ENCODE data around the gene LSP1. TPM values are rescaled to one million over a fixed set of nuclear protein-coding genes. Genes with fewer than 3 reads are reported as not detected.

LSP1 gene
- total RNA-seq, 1 experiment from 2014 or later = 6.5 TPM

DNA sequence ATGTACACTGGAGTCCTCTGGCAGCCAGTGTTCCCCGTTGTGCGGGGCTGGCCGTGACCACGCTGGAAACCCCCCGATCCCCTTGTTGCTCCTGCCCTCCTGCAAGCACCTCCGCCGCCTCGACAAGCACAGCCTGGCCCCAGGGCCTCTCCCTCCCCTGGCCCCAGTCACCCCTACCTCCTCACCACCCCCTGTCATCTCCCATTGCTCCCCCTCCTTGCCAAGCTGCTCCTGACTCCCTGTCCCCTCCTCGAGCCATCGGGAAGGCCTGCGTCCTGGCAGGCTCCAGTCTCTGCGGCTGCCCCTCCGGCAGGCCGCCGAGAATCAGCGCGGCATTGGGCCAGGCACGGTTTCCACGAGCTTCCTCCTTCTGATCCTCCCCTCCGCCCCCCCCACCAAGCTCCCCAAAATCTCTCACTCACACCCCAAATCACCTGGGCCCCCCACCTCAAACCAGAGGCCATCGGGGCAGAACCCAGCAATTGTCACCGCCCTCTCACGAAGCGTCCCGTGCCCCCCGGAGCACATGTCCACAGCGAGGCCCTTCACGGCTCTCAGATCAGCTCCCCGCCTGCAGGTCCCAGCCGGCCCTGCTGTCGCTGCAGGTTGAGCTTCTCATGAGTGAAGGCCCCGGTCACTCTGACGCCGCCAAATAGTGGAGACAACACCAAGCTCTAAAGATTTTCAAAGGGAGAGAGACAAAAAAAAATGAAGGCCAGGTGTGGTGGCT is 5.7 kb upstream of the LSP1 start:
- no peak for DNase-seq (ENCODE audit: low read depth)

DNA sequence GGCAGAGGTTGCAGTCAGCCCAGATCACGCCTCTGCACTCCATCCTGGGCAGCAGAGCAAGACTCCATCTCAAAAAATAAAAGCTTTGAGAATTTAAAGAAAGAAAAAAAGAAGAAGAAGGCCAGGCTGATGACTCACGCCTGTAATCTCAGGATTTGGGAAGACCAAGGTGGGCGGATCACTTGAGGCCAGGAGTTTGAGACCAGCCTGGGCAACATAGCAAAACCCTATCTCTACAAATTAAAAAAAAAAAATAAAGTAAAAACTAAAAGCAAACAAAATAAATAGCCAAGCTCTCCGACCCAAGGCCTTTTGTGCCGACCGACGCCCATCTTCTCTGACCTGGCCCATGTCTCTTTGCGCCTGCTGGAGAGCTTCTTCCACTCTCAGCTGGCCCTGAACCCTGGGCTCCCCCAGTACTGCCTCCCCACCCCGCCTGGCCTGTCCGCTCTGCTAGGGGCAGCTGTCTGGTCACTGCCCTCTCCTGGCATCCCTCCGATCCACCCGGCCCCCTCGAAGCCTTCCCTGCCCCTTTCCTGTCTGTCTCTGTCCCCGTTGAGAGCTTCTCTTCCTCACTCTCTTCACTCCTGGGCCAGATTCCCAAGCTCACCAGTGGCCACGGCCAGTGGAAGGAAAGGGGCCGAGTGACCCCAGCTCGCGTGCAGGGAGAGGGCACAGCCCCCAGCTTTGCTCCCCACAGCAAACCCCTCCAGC is 4.8 kb upstream of the LSP1 start:
- no peak for DNase-seq (ENCODE audit: low read depth)

DNA sequence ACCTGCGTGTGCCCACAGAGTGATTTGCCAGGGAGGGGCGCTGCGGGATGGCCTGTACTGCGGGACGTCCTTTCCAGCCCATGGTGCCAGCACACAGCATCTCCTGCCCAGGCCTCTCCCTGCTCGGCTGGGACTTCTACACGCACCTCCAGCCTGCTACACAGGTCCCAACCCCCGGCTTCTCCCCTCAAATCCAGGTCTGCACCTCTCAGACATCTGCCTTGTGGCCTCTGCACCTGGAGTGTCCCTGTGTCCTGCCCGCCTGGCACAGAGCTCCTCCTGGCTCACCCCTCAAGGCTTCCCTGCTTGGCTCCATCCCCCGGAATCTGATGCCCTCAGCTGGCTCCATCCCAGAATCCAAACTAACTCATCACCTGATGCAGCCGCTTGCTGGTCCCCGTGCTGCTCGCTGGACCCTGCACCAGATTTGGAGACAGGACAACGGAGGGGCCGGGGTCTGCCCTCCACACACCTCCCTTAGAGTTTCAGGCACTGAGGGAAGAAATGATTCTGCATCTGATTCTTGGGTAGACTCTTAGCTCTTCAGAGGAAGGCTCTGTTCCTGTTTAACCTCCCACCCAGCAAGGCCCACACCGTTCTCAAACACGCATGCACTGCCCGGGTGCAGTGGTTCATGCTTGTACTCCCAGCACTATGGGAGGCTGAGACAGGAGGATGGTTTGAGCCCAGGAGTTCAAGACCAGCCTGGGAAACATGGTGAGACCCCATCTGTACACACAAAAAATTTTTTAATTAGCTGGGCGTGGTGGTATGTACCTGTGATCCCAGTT is 4.0 kb upstream of the LSP1 start:
- DNase-seq (ENCODE audit: low read depth) = no peak

DNA sequence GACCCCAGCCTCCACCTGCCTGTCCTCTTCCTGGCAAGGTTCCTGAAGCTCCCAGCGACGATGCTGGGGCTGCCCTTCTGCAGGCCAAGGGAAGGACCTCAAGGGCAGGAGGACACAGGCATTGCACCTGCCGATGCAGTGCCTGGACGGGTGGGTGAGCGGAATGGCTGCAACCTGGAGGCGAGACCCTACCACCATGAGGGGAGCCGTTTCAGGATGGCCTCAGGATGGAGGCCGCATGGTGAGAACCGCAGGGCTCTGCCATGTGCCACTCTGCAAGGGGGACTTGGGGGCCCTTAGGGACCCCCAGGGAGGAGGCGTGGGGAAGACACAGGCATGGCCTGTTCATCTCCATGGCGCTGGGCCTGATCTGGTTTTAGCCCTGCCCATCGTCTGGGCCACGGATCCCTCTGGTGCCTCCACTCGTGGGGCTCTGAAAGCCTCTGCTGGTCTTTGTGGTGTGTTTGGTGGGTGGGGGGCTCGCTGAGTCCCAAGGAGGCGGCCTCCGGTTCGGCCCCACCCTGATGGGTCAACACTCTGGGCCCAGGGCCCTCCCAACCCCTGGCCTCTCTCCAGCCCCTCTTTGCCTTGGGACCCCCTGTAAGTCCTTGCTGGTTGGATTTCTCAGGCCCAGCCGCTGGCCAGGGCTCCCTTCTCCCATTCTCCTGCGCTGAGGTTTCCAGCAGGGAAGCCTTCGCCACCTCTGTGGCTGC is 1.3 kb upstream of the LSP1 start:
- no peak for DNase-seq (ENCODE audit: low read depth)

DNA sequence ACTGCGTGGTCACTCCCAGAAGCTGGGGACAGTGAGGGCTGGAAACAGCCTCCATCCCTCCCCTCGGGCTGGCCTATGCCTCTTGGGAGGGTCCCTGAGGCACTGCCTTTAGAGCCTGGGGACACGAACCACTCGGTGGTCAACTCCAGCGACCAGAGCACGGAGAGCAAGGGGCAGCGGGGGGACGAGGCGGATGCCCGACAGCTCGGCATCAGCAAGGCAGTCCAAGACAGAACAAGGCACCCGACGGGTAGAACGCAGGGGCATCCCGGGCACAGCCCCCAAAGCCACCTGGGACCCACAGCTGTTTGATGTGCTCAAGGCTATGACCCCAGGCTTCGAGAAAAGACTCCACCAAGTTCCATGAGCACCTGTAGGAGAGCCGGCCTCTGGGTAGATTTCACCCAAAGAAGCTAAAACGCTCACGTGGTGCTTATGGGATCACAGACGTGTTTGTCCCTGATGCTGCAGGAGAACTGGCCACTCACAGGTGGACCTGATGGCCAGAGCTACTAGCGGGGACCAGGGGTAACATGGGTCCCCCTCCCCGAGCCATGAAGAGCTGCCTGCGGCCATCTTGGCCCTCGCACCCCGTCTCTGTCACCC is 510 bp upstream of the LSP1 start:
- DNase-seq (ENCODE audit: low read depth) = no peak

- DNase-seq (ENCODE audit: low read depth) = no peak
Observed at GRCh38 chr11:1853376-1854131, 670 bp downstream of the LSP1 start.

DNA sequence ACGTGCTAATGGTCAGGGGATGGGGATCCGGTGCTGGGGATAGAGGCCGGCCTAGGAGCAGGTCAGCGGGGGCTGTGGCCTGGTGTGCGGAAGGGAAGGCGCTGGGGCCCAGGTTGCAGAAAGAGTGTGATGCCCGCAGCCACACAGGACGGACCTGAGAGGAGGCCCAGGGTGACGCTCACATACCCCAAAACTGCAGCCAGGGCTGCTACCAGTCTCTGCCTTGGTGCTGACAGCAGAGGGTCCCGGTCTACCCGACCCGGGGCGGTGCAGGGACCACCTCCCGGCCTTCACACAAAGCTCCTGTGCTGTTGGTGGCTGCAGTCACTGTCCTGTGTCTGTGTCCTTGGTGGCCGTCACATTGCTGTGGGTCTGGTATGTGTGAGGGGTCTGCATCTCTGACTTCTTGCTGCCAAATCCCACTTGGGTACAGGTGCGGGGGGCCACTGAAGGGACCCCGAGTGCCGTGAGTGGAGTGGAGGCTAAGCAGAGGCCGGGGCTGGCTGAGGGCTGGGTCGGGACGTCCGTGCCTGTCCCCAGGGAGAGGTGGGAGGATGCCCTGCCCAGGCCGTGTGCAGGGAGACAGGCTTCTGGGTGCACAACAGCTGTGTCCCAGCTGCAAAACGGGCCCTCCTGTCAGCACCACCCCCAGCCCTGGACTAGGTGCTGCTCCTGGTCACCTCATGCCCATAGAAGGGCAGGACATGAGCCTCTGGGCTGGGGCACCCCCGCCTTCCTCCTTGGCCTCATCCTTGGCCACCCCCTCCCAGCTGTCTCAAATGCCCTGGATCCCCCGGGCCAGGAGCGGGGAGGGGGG is 1.5 kb downstream of the LSP1 start:
- DNase-seq (ENCODE audit: low read depth) = no peak

DNA sequence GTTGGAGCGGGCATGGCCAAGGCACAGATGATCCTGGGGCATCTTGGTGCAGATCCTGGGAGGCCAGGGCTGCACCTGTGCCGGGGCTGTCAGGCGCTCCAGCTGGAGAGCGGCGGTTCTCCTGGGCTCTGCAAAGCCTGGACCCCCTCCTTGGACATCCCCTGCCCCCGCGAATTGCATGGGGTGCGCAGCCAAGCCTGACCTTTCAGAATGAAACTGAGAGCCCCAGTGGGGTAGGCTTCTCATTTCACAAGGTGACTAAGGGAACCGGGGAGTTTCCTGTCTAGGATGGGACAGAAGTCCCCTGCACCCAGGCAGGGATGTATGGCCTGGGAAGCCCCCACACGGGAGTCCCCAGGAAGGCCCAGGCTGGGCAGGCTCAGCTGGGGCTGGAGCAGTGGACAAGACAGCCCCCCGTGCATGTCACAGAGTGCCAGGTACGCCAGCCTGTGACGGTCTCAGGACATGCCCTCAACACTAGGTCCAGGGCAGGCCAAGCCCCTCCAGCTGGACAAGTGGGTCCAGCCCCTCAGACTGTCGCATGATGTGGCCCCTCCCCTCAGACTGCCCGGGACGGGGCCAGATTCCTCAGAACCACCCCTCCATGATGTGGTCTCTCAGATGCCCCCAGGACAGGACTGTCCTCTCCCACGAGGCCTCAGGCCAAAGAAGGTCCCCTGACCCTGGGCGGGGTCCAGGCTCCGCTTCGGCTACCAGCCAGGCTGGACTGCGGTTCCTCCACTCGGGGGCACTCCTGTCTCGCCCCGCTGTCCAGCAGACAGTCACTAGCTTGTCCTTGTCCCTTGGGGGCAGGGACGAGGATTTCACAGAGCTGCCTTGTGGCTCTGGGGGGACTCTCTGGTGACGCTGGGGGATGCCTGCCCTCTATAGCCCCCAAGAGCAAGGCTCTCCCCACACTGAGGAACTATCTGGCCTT is 2.3 kb downstream of the LSP1 start:
- no peak for DNase-seq (ENCODE audit: low read depth)

DNA sequence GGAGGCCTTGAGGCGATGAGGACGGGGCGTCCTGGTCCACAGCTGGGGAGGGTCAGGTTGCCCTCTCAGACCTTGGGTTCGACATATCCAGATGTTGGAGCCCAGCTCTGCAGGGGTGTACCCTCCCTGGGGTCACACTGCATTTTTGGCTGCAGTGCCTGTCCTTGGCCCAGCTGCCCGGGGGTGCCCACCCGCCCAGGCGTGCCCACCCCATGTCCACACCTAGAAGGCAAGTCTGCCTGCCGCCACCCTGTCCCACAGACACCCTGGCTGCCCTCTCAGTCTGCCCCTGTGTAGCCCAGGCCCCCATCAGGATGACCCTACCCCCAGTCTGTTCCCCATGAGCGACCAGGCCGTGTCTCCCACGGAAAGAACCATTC is 3.0 kb downstream of the LSP1 start:
- DNase-seq (ENCODE audit: low read depth) = no peak

DNA sequence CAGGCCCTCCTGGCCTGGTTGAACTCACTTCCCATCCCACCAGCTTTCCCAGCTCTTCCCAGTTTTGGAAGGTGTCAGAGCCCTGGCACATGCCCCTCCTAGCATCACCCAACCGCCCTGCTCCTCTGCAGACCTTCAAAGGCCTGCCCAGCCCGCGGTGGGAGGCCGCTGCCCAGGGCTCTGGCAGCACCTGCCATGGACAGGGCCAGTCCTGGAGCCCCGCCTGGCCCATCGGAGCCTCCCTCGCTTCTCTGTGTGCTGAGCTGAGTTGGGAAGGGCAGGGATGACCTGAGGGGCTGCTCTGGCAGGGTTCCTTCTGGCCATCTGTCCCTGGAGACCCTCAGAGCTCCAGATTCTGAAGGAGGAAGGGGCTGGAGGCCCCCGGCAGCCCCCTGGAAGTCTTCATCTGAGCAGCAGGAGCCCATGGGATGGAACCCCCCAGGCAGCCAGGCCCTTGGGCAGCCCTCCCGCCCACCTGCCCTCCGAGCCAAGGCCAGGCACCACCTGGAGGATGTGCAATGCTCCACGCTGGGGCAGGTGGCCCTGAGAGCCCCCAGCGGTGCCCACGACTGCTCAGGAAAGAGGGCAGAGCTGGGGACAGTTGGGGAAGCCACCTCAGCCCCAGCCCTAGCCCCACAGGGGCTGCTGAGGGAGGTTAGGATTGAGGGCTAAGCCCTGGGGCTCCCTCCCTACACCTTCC is 3.6 kb downstream of the LSP1 start:
- DNase-seq (ENCODE audit: low read depth) = no peak

GRCh38 chr11:1857064-1857463 is 4.2 kb downstream of the LSP1 start:
- no peak for DNase-seq (ENCODE audit: low read depth)

DNA sequence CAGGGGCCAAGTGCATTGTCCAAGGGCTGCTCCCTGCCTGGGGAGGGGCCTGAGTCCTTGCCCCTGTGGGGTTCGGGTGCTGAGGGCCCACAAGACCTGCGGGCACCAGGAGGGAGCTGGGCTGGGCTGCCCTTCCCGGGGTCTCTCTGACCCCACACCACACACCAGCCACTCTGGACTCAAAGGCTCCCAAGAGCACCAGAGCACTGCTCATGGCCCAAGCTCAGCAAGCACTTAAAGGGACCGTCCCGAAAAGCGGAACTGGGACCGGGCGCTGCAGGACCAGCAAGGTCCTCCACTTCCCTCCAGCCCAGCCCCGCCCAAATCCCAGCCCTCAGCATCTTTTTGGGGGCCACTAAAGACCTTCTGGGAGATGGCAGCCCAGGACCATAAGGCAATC is 5.3 kb downstream of the LSP1 start:
- no peak for DNase-seq (ENCODE audit: low read depth)

DNA sequence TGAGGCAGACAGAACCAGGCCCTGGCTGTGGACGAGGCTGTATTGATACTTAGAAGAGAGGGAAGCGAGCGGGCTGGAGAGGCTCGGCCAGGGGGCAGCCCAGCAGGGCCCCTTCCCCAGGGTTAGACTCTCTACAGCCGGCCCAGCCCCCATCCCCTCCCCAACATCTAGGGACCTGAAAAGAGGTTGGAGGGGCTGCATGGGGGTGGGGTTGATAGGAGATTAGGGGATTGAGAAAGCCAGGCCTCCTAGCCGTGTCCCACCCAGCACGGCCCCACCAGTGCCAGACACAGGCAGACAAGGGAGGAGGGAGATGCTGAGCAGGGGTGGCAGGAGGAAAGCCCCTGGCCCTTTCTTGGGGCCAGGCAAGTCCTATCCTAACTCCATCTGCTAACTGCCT is 5.7 kb downstream of the LSP1 start:
- no peak for DNase-seq (ENCODE audit: low read depth)

DNA sequence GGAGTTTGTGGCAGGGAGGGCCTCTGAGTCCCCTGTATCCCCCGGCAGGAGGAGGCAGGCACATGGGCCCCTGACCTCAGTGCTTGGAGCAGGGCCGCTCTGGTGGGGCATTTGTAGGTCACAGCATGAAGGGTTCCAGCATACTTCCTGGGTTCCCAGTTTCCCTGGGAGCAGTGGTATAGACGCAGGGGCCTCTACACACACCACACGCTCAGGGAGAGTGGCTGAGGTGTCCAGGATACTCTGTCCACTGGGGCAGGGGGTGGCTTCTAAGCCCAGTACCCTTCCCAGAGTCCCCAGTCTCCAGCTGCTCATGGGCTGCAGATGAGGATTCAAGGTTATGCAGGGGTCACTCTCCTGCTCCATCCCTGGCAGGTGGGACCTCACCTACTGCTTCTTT is 6.1 kb downstream of the LSP1 start:
- no peak for DNase-seq (ENCODE audit: low read depth)

DNA sequence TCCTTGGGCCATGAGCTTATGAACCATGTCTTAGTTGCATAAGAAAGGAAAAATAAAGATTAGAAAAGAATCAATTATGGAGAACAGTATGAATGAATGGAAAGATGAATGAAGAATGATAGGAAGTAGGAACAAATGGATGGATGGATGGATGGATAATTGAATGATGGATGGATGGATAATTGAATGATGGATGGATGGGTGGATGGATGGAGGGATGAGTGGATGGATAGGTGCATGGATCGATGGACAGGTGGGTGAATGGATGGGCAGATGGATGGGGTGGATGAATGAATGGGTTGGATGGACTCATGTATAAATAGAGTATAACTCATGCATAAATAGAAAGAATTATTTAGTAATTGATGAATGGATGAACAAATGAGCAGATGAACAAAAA is 7.2 kb downstream of the LSP1 start:
- DNase-seq (ENCODE audit: low read depth) = no peak

DNA sequence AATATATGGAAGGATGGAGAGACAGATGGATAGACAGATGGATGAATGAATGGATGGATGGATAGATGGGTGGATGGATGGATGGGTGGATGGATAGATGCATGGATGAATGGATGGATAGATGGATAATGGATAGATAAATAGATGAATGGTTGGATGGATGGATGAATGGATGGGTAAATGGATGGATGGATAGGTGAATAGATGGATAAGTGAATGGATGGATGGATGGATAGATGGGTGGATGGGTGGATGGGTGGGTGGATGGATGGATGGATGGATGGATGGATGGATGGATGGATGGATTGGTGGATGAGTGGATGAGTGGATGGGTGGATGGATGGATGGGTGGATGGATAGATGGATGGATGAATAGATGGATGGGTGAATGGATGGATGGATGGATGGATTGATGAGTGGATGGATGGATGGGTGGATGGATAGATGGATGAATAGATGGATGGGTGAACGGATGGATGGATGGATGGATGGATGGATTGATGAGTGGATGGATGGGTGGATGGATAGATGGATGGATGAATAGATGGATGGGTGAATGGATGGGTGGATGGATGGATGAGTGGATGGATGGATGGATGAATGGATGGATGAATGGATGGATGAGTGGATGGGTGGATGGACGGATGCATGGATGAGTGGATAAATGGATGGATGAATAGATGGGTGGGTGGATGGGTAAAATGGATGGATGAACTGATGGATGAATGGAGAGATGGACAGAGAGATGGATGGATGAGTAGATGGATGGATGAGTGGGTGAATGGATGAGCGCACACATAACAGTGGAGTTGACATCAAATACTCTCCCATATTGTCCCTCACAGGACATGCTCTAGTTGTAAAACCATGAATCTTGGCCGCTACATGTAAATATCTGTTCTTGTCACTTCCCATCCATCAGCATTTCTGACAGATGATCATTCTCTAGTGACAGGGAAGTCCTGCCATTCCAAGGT is 8.8 kb downstream of the LSP1 start:
- DNase-seq (ENCODE audit: low read depth) = no peak

Measured in Daoy (cell line).